H9 (cell line): ENCODE measurements around the gene ESPNL. TPM values are rescaled to one million over a fixed set of nuclear protein-coding genes. Genes with fewer than 3 reads are reported as not detected.
A peak's percentile ranks its signal among the peaks of the same experiment; 100 is the strongest.

Source experiments
- DNase-seq: peaks from one replicate; pipeline ENCODE4 v3.0.0-alpha.2; 2017
- H2AFZ ChIP-seq: one replicate; pipeline ENCODE4 v1.6.1; 2013; ENCODE audit warnings: mild to moderate bottlenecking, low read length, control low read depth, moderate library complexity
- H2AK5ac ChIP-seq: 2 replicates; pipeline ENCODE4 v1.6.1; 2013; ENCODE audit warnings: low read length, control low read depth, mixed read lengths; ENCODE audit not compliant: insufficient read length
- H2BK120ac ChIP-seq: one replicate; pipeline ENCODE4 v1.6.1; 2013; ENCODE audit warnings: low read depth, mild to moderate bottlenecking, low read length, control low read depth, inconsistent platforms; ENCODE audit not compliant: poor library complexity, severe bottlenecking
- H2BK12ac ChIP-seq: 2 replicates; pipeline ENCODE4 v1.6.1; 2013; ENCODE audit warnings: low read length, control low read depth, mixed read lengths, low read depth; ENCODE audit not compliant: insufficient read length
- H2BK15ac ChIP-seq: 2 replicates; pipeline ENCODE4 v1.6.1; 2013; ENCODE audit warnings: low read depth, low read length, control low read depth
- H2BK20ac ChIP-seq: one replicate; pipeline ENCODE4 v1.6.1; 2013; ENCODE audit warnings: low read depth, mild to moderate bottlenecking, low read length, control low read depth, inconsistent platforms; ENCODE audit not compliant: poor library complexity, severe bottlenecking
- H2BK5ac ChIP-seq: 2 replicates; pipeline ENCODE4 v1.6.1; 2013; ENCODE audit warnings: low read length, control low read depth, mixed read lengths; ENCODE audit not compliant: insufficient read length
- H3K14ac ChIP-seq: 2 replicates; pipeline ENCODE4 v1.6.1; 2013; ENCODE audit warnings: low read length, control low read depth; ENCODE audit not compliant: insufficient read depth
- H3K18ac ChIP-seq: 2 replicates; pipeline ENCODE4 v1.6.1; 2013; ENCODE audit warnings: low read depth, mild to moderate bottlenecking, mixed read lengths, low read length, control low read depth; ENCODE audit not compliant: insufficient read length
- H3K23ac ChIP-seq: 2 replicates; pipeline ENCODE4 v1.6.1; 2013; ENCODE audit warnings: low read length, control low read depth, mixed read lengths, low read depth; ENCODE audit not compliant: insufficient read length
- H3K23me2 ChIP-seq: 2 replicates; pipeline ENCODE4 v1.6.1; 2013; ENCODE audit warnings: low read depth, mild to moderate bottlenecking, mixed read lengths, low read length, control low read depth; ENCODE audit not compliant: insufficient read length, poor library complexity, severe bottlenecking
- H3K27ac ChIP-seq: 2 replicates; pipeline ENCODE4 v1.5.1; 2013; ENCODE audit warnings: low read length, control low read depth, mixed read lengths, low read depth; ENCODE audit not compliant: insufficient read length
- H3K27me3 ChIP-seq: 2 replicates; pipeline ENCODE4 v1.6.1; 2013; ENCODE audit warnings: low read length, control low read depth, inconsistent platforms; ENCODE audit not compliant: insufficient read depth
- H3K4ac ChIP-seq: 2 replicates; pipeline ENCODE4 v1.6.1; 2013; ENCODE audit warnings: low read depth, mild to moderate bottlenecking, control low read depth, inconsistent platforms, low read length, moderate library complexity
- H3K4me1 ChIP-seq: 2 replicates; pipeline ENCODE4 v1.6.1; 2013; ENCODE audit warnings: low read length, control low read depth, inconsistent platforms; ENCODE audit not compliant: insufficient read depth
- H3K4me2 ChIP-seq: 2 replicates; pipeline ENCODE4 v1.6.1; 2013; ENCODE audit warnings: low read length, control low read depth, mixed read lengths; ENCODE audit not compliant: insufficient read length, insufficient read depth
- H3K56ac ChIP-seq: 2 replicates; pipeline ENCODE4 v1.6.1; 2013; ENCODE audit warnings: low read depth, mild to moderate bottlenecking, mixed read lengths, low read length, control low read depth; ENCODE audit not compliant: insufficient read length
- H3K79me1 ChIP-seq: 2 replicates; pipeline ENCODE4 v1.6.1; 2013; ENCODE audit warnings: low read depth, mild to moderate bottlenecking, moderate library complexity, low read length, control low read depth, inconsistent platforms; ENCODE audit not compliant: insufficient read depth, poor library complexity, severe bottlenecking
- H3K79me2 ChIP-seq: 2 replicates; pipeline ENCODE4 v1.6.1; 2013; ENCODE audit warnings: low read length, control low read depth, inconsistent platforms; ENCODE audit not compliant: insufficient read depth
- H3K9ac ChIP-seq: 2 replicates; pipeline ENCODE4 v1.6.1; 2013; ENCODE audit warnings: low read length, control low read depth, mixed read lengths; ENCODE audit not compliant: insufficient read length; ENCODE audit errors: extremely low read depth
- H3K9me3 ChIP-seq: one replicate; pipeline ENCODE4 v1.6.1; 2013; ENCODE audit warnings: low read depth, low read length, inconsistent platforms; ENCODE audit not compliant: control insufficient read depth
- H3T11ph ChIP-seq: one replicate; pipeline ENCODE4 v1.6.1; 2013; ENCODE audit warnings: mild to moderate bottlenecking, low read length, control low read depth, inconsistent platforms
- H4K20me1 ChIP-seq: one replicate; pipeline ENCODE4 v1.6.1; 2013; ENCODE audit not compliant: control insufficient read depth, insufficient read length, insufficient read depth
- H4K5ac ChIP-seq: 2 replicates; pipeline ENCODE4 v1.6.1; 2013; ENCODE audit warnings: low read depth, mild to moderate bottlenecking, mixed read lengths, low read length, control low read depth; ENCODE audit not compliant: insufficient read length
- H4K8ac ChIP-seq: replicated peaks from 2 replicates; pipeline ENCODE4 v1.6.1; 2013; ENCODE audit warnings: low read length, control low read depth, mixed read lengths, low read depth; ENCODE audit not compliant: insufficient read length
- H4K91ac ChIP-seq: 2 replicates; pipeline ENCODE4 v1.6.1; 2013; ENCODE audit warnings: low read depth, mild to moderate bottlenecking, moderate library complexity, mixed read lengths, low read length, control low read depth; ENCODE audit not compliant: insufficient read length
- H3K27ac Mint-ChIP-seq, 3 experiments: 2 replicates in 2 of 3; 3 replicates in 1 of 3; pipeline ENCODE4 v1.8.0; 2020 to 2021; ENCODE audit warnings: mixed read lengths in 3 of 3, mild to moderate bottlenecking in 1 of 3, moderate library complexity in 1 of 3
- H3K27me3 Mint-ChIP-seq: 2 replicates; pipeline ENCODE4 v1.8.0; 2021; ENCODE audit warnings: low read depth, mild to moderate bottlenecking, moderate library complexity, mixed read lengths
- H3K36me3 Mint-ChIP-seq, 3 experiments: 2 replicates in 2 of 3; 3 replicates in 1 of 3; pipeline ENCODE4 v1.8.0; 2020 to 2021; ENCODE audit warnings: low read depth in 3 of 3, mixed read lengths in 3 of 3; ENCODE audit not compliant: insufficient read depth in 1 of 3
- H3K4me1 Mint-ChIP-seq, 2 experiments: 2 replicates each; pipeline ENCODE4 v1.8.0; 2020; ENCODE audit warnings: mixed read lengths in 2 of 2
- H3K4me3 Mint-ChIP-seq, 2 experiments: 2 replicates in 1 of 2; 3 replicates in 1 of 2; pipeline ENCODE4 v1.8.0; 2020 to 2021; ENCODE audit warnings: mild to moderate bottlenecking in 2 of 2, mixed read lengths in 2 of 2, moderate library complexity in 1 of 2
- H3K9me3 Mint-ChIP-seq, 2 experiments: 2 replicates in 1 of 2; 3 replicates in 1 of 2; pipeline ENCODE4 v1.8.0; 2020; ENCODE audit warnings: mild to moderate bottlenecking in 2 of 2, mixed read lengths in 2 of 2, moderate library complexity in 1 of 2
- CTCF ChIP-seq: fragments of 200-600 bp; sonication (generic); conservative IDR thresholded peaks from 3 replicates; pipeline ENCODE4 v1.8.0; 2021; ENCODE audit warnings: antibody characterized with exemption, mild to moderate bottlenecking
- WGBS: extraction: QIAGEN DNeasy Blood & Tissue Kit; methylation state at CpG from one replicate; pipeline ENCODE4 v1.1.7; 2013; ENCODE audit warnings: missing lambda C conversion rate, low lambda C conversion rate, mixed read lengths; ENCODE audit not compliant: insufficient read length; ENCODE audit errors: extremely low coverage; 5-methylcytosine and 5-hydroxymethylcytosine counted together
- total RNA-seq: library from RNA; stranded (reverse); gene quantifications from 2 replicates; pipeline ENCODE4 v1.2.1, GENCODE V29; 2021

Gene ESPNL
- total RNA-seq, 1 experiment from 2014 or later: 0.17 TPM

- Histone ChIP-seq H3K4me1 (0 out of 2 replicates have a peak, but pooled peaks cover 3% of the 10 kb centered on the region), H3K79me2 (no peaks in the 10 kb centered on the region), H2AK5ac (no peak overlapping the region), H4K91ac (no peak overlapping the region), H3K23me2 (no peaks in the 10 kb centered on the region), H3K27me3 (no peaks in the 10 kb centered on the region), H4K5ac (no peak overlapping the region), H3K4ac (no peak overlapping the region), H3K23ac (no peak overlapping the region), H3K9ac (no peak overlapping the region), H3K4me2 (no peak overlapping the region), H3K79me1 (no peaks in the 10 kb centered on the region), H2BK12ac (no peak overlapping the region), H3K27ac (no peak overlapping the region), H3T11ph (no peak overlapping the region), H4K8ac (no peak overlapping the region), H3K18ac (no peak overlapping the region), H3K14ac (no peak overlapping the region), H2BK120ac (no peak overlapping the region), H2BK5ac (no peak overlapping the region), H4K20me1 (no peaks in the 10 kb centered on the region), H3K56ac (no peak overlapping the region), H3K9me3 (no peaks in the 10 kb centered on the region), H2BK20ac (no peak overlapping the region), H2AFZ (no peak overlapping the region), H2BK15ac (no peak overlapping the region)
- DNase-seq: no peak
- TF ChIP-seq CTCF: no peak
- peak overlapping the region in 2 of 3 experiments; percentile 32 to 68; a peak in 3 of 7 replicates for H3K27ac Mint-ChIP-seq
- no CpG with 5 or more reads among the region's 28 CpGs for WGBS
- H3K4me3 Mint-ChIP-seq: no peak overlapping the region
- H3K36me3 Mint-ChIP-seq: peaks cover 0 to 4% (median 4%) of the 10 kb centered on the region in 3 experiments; a peak in 3 of 7 replicates
- H3K27me3 Mint-ChIP-seq: no peaks in the 10 kb centered on the region; the same call in none of the 2 replicates
- peaks cover 22 to 27% of the 10 kb centered on the region in 2 experiments for H3K4me1 Mint-ChIP-seq
- no peaks in the 10 kb centered on the region for H3K9me3 Mint-ChIP-seq
Observed at GRCh38 chr2:238100821-238101771, 956 bp downstream of the ESPNL start.
